ENCODE data around the gene ANO10. TPM values are rescaled to one million over a fixed set of nuclear protein-coding genes. Genes with fewer than 3 reads are reported as not detected.

ANO10 gene
- total RNA-seq, 1 experiment from 2014 or later: 32.6 TPM

DNA sequence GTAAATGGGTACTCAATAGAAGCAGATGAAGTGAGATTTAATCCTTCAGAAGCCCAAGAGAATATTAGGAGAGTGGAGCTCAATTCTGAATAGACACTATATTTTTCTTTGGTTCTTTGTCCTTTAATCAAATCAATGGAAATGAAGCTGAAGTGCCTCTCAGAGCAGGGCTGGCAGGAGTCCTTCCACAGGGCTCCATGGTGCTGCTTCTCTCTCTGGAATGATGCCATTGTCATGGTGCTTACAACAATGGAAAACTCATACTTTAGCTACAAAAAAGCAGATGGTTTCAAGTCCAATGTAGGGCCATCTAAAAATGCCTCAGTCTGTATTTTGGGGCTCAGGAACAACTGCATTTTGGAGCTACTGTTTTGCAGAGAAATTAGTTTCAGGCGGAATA is 210.4 kb downstream of the ANO10 start:
- TF ChIP-seq CTCF (conservative IDR thresholded peaks at IDR 0.05) (no peak), EZH2 (IDR thresholded peaks at IDR 0.05; ENCODE audit: low read depth) (no peak)
- no peaks in the 10 kb centered on the region for H3K4me1 ChIP-seq (replicated peaks; ENCODE audit: insufficient read depth)
- H2AFZ ChIP-seq: no peak overlapping the region
- no peaks in the 10 kb centered on the region for H3K36me3 ChIP-seq (ENCODE audit: low read depth)
- H3F3A ChIP-seq (ENCODE audit: insufficient read depth, low read depth): no peaks in the 10 kb centered on the region
- DNase-seq: no peak
- POLR2A ChIA-PET (ENCODE audit: unreplicated experiment): no interaction called here
- H3K9me3 ChIP-seq (ENCODE audit: insufficient read depth, low read depth): no peaks in the 10 kb centered on the region
- no peak overlapping the region for H3K4me2 ChIP-seq
- H3K9me2 ChIP-seq (ENCODE audit: insufficient read depth): no peaks in the 10 kb centered on the region
- no peaks in the 10 kb centered on the region for H3K27me3 ChIP-seq (ENCODE audit: insufficient read depth, low read depth)
- H3K4me3 ChIP-seq: no peak overlapping the region
- no peaks in the 10 kb centered on the region for H4K20me1 ChIP-seq (ENCODE audit: insufficient read depth)
- no TSS peak for BruUV-seq (replicated peaks)
- intact Hi-C loops (cut with micrococcal nuclease; ENCODE audit: unreplicated experiment): no loop called here
- H3K79me2 ChIP-seq (ENCODE audit: low read depth): no peaks in the 10 kb centered on the region
- CTCF ChIA-PET: interaction anchor here (0.6 kb wide), 1 partner anchor 358 kb away, joined by 3 read pairs; no protein-coding TSS in a partner anchor
- H3K27ac ChIP-seq: no peak overlapping the region

DNA sequence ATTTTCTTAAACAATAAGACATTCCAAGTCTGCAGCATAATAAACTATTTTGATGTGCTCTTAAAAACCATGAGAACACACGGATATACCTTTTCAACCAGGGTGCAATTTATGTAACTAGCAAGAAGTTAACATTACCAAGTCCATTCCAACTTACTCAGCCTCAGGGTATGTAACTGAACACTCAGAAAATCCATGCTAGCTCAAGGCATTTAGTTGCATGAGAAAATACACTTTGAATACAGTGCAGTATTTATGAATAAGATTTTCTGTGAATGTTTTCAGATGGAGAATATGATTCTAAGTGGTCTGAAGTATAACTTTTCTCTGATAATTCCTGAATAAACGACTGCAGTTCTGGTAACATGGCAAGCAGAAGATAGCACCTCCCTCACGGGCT is 211.2 kb downstream of the ANO10 start:
- no peaks in the 10 kb centered on the region for H4K20me1 ChIP-seq (ENCODE audit: insufficient read depth)
- no peaks in the 10 kb centered on the region for H3F3A ChIP-seq (ENCODE audit: insufficient read depth, low read depth)
- intact Hi-C loops (cut with micrococcal nuclease; ENCODE audit: unreplicated experiment): no loop called here
- H2AFZ ChIP-seq: no peak overlapping the region
- H3K9me3 ChIP-seq (ENCODE audit: insufficient read depth, low read depth): no peaks in the 10 kb centered on the region
- no peaks in the 10 kb centered on the region for H3K36me3 ChIP-seq (ENCODE audit: low read depth)
- H3K27me3 ChIP-seq (ENCODE audit: insufficient read depth, low read depth): no peaks in the 10 kb centered on the region
- no peak for TF ChIP-seq EZH2 (IDR thresholded peaks at IDR 0.05; ENCODE audit: low read depth)
- H3K79me2 ChIP-seq (ENCODE audit: low read depth): no peaks in the 10 kb centered on the region
- no peak overlapping the region for H3K27ac ChIP-seq
- no peak for DNase-seq
- BruUV-seq (replicated peaks): no TSS peak
- H3K9me2 ChIP-seq (ENCODE audit: insufficient read depth): no peaks in the 10 kb centered on the region
- no peak overlapping the region for H3K4me3 ChIP-seq
- no peak overlapping the region for H3K4me2 ChIP-seq
- no peaks in the 10 kb centered on the region for H3K4me1 ChIP-seq (replicated peaks; ENCODE audit: insufficient read depth)
- ChIA-PET POLR2A (ENCODE audit: unreplicated experiment) (no interaction called here), CTCF (no interaction called here)

GRCh38 chr3:43409506-43409905 is 212.3 kb downstream of the ANO10 start:
- Histone ChIP-seq H3F3A (ENCODE audit: insufficient read depth, low read depth) (no peaks in the 10 kb centered on the region), H3K4me1 (replicated peaks; ENCODE audit: insufficient read depth) (no peaks in the 10 kb centered on the region), H3K27me3 (ENCODE audit: insufficient read depth, low read depth) (no peaks in the 10 kb centered on the region), H3K4me2 (no peak overlapping the region), H3K79me2 (ENCODE audit: low read depth) (no peaks in the 10 kb centered on the region), H4K20me1 (ENCODE audit: insufficient read depth) (no peaks in the 10 kb centered on the region), H3K9me2 (ENCODE audit: insufficient read depth) (no peaks in the 10 kb centered on the region), H3K36me3 (ENCODE audit: low read depth) (no peaks in the 10 kb centered on the region), H3K9me3 (ENCODE audit: insufficient read depth, low read depth) (no peaks in the 10 kb centered on the region), H3K27ac (no peak overlapping the region), H2AFZ (no peak overlapping the region), H3K4me3 (no peak overlapping the region)
- TF ChIP-seq EZH2 (IDR thresholded peaks at IDR 0.05; ENCODE audit: low read depth) (no peak), CTCF (conservative IDR thresholded peaks at IDR 0.05) (no peak)
- intact Hi-C loops (cut with micrococcal nuclease; ENCODE audit: unreplicated experiment): no loop called here
- no TSS peak for BruUV-seq (replicated peaks)
- no peak for DNase-seq
- ChIA-PET POLR2A (ENCODE audit: unreplicated experiment) (interaction anchor here (0.5 to 0.6 kb wide), 2 partner anchors 84 to 351 kb away, joined by 5 to 9 read pairs; no protein-coding TSS in a partner anchor), CTCF (no interaction called here)

GRCh38 chr3:43406643-43407023 is 215.2 kb downstream of the ANO10 start:
- intact Hi-C loops (cut with micrococcal nuclease; ENCODE audit: unreplicated experiment): no loop called here
- CTCF ChIA-PET: no interaction called here
- BruUV-seq (replicated peaks): no TSS peak

More at GRCh38 chr3:43406643-43407023, 215.2 kb downstream of the ANO10 start:
- no peak for DNase-seq
- Histone ChIP-seq H2AFZ (no peak overlapping the region), H3K4me1 (replicated peaks; ENCODE audit: insufficient read depth) (no peaks in the 10 kb centered on the region), H3K4me3 (no peak overlapping the region), H3K79me2 (ENCODE audit: low read depth) (no peaks in the 10 kb centered on the region), H3K36me3 (ENCODE audit: low read depth) (no peaks in the 10 kb centered on the region), H3K4me2 (no peak overlapping the region), H3F3A (ENCODE audit: insufficient read depth, low read depth) (no peaks in the 10 kb centered on the region), H4K20me1 (ENCODE audit: insufficient read depth) (no peaks in the 10 kb centered on the region), H3K9me3 (ENCODE audit: insufficient read depth, low read depth) (no peaks in the 10 kb centered on the region), H3K27me3 (ENCODE audit: insufficient read depth, low read depth) (no peaks in the 10 kb centered on the region), H3K27ac (no peak overlapping the region), H3K9me2 (ENCODE audit: insufficient read depth) (no peaks in the 10 kb centered on the region)
- POLR2A ChIA-PET (ENCODE audit: unreplicated experiment): no interaction called here
- TF ChIP-seq EZH2 (IDR thresholded peaks at IDR 0.05; ENCODE audit: low read depth) (no peak), CTCF (conservative IDR thresholded peaks at IDR 0.05) (no peak)

All from PC-9 (cell line).